HL-60 (cell line): Measurements from ENCODE around the gene RTP5.
"Not testable (repeated sequence)": the region's sequence is repeated elsewhere in the genome, so short reads cannot be mapped to it uniquely, and the experiment has no call there.

Source experiments
- DNase-seq, 2 experiments: peaks; one replicate each; pipeline ENCODE4 v3.0.0-alpha.2; 2010 to 2020; ENCODE audit warnings: low read depth in 1 of 2, low spot score in 1 of 2
- H3K27ac ChIP-seq: fragments of 250-450 bp; sonication (Bioruptor Pico); replicated peaks from 2 replicates; pipeline ENCODE4 v1.5.1; 2020; ENCODE audit warnings: mild to moderate bottlenecking, moderate library complexity
- H3K27me3 ChIP-seq: fragments of 250-450 bp; sonication (Bioruptor Pico); 2 replicates; pipeline ENCODE4 v1.5.1; 2021; ENCODE audit warnings: mild to moderate bottlenecking, moderate library complexity; ENCODE audit not compliant: insufficient read depth, poor library complexity, severe bottlenecking
- H3K4me3 ChIP-seq: replicated peaks from 2 replicates; pipeline ENCODE4 v1.5.1; 2011; ENCODE audit warnings: mild to moderate bottlenecking, control low read depth, low read length; ENCODE audit not compliant: insufficient read depth
- GABPA ChIP-seq: IDR thresholded peaks from 2 replicates; pipeline ENCODE4 v1.6.1; 2012; ENCODE audit warnings: low read depth
- POLR2AphosphoS5 ChIP-seq: IDR thresholded peaks from 2 replicates; pipeline ENCODE4 v1.6.1; 2012; ENCODE audit warnings: low read depth
- SPI1 ChIP-seq: IDR thresholded peaks from 2 replicates; pipeline ENCODE4 v1.6.1; 2012; ENCODE audit warnings: low read depth, mild to moderate bottlenecking, borderline replicate concordance
- TF ChIP-seq, protein P1 (sequence below): IDR thresholded peaks from one replicate; pipeline ENCODE4 v1.5.1; 2011; ENCODE audit warnings: low read length, control low read depth, inconsistent platforms; ENCODE audit not compliant: insufficient read depth
- TF ChIP-seq, protein P2 (sequence below): IDR thresholded peaks from 2 replicates; pipeline ENCODE4 v1.6.1; 2012; ENCODE audit warnings: low read depth; ENCODE audit not compliant: insufficient replicate concordance

The RTP5 gene

DNA sequence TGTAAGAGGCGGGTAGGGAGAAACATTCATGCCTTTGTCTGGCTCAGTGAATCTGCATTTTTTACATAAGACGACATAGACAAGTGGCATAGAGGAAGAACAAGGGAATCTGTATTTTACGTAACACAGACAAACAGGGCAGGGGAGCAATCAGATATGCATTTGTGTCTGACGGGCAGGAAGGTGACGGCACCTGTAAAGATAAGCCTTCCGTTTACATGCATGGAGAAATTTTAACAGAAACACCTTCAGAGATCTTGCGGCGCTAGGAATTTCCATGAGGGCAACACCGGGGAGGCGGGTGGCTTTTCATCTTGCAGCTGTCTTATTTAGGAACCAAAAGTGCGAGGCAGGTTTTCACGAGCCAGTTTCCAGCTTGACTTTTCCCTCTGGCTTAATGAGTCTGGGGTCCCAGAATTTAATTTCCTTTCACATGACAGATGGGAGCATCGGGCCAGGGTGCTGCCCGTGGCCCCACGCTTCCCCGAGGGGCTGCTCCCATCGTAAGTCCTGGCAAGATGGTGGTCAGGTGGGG lies 42.6 kb downstream of the RTP5 start:
- no peak for DNase-seq
- Histone ChIP-seq H3K27me3 (no peaks in the 10 kb centered on the region), H3K4me3 (no peak overlapping the region), H3K27ac (no peak overlapping the region)
- TF ChIP-seq, protein P1, sequence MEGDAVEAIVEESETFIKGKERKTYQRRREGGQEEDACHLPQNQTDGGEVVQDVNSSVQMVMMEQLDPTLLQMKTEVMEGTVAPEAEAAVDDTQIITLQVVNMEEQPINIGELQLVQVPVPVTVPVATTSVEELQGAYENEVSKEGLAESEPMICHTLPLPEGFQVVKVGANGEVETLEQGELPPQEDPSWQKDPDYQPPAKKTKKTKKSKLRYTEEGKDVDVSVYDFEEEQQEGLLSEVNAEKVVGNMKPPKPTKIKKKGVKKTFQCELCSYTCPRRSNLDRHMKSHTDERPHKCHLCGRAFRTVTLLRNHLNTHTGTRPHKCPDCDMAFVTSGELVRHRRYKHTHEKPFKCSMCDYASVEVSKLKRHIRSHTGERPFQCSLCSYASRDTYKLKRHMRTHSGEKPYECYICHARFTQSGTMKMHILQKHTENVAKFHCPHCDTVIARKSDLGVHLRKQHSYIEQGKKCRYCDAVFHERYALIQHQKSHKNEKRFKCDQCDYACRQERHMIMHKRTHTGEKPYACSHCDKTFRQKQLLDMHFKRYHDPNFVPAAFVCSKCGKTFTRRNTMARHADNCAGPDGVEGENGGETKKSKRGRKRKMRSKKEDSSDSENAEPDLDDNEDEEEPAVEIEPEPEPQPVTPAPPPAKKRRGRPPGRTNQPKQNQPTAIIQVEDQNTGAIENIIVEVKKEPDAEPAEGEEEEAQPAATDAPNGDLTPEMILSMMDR, result no peak
- TF ChIP-seq POLR2AphosphoS5, result no peak

DNA sequence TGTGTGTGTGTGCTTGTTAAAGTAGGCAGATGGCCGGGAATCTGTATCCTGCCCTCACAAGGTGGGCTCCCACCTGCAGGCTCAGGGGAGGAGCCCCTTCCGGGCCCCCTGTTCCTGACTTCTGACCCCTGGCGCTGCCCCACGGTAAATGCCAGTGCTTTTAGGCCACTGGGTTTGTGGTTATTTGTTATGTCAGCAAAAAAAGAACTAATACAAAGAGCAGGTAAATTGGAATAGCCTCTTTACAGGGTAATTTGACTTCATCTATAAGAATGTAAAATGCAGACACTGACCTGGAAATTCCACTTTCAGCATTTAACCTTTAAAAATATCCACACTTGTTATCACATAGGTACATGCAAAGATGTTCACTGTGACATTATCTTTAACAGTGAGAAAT lies 44.2 kb downstream of the RTP5 start:
- no peaks in the 10 kb centered on the region for H3K27me3 ChIP-seq
- TF ChIP-seq GABPA (no peak), SPI1 (no peak)
- TF ChIP-seq, protein P2, sequence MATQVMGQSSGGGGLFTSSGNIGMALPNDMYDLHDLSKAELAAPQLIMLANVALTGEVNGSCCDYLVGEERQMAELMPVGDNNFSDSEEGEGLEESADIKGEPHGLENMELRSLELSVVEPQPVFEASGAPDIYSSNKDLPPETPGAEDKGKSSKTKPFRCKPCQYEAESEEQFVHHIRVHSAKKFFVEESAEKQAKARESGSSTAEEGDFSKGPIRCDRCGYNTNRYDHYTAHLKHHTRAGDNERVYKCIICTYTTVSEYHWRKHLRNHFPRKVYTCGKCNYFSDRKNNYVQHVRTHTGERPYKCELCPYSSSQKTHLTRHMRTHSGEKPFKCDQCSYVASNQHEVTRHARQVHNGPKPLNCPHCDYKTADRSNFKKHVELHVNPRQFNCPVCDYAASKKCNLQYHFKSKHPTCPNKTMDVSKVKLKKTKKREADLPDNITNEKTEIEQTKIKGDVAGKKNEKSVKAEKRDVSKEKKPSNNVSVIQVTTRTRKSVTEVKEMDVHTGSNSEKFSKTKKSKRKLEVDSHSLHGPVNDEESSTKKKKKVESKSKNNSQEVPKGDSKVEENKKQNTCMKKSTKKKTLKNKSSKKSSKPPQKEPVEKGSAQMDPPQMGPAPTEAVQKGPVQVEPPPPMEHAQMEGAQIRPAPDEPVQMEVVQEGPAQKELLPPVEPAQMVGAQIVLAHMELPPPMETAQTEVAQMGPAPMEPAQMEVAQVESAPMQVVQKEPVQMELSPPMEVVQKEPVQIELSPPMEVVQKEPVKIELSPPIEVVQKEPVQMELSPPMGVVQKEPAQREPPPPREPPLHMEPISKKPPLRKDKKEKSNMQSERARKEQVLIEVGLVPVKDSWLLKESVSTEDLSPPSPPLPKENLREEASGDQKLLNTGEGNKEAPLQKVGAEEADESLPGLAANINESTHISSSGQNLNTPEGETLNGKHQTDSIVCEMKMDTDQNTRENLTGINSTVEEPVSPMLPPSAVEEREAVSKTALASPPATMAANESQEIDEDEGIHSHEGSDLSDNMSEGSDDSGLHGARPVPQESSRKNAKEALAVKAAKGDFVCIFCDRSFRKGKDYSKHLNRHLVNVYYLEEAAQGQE, result no peak
- H3K27ac ChIP-seq, result no peak overlapping the region
- no peak for DNase-seq
- H3K4me3 ChIP-seq, result no peak overlapping the region

DNA sequence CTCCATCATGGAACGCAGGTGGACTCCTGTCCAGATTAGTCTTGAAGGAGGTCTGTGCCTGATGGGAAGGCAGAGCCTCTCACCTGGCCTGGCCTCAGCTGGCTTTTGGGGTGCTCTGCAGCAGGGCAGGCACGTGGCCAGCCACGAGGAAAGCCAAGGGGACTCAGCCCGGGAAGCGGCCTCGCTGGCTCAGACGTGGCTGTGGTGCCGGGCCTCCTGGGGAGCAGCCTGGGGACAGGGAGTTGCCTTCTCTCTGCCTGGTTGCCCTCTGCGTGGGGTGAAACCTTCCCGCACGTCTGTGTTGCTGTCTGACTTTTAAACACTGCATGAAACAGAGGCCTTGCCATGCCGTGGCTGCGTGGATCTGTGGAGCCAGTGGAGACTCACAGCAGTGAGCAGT lies 45.0 kb downstream of the RTP5 start:
- Histone ChIP-seq H3K27me3 (no peaks in the 10 kb centered on the region), H3K4me3 (no peak overlapping the region), H3K27ac (no peak overlapping the region)
- DNase-seq, result no peak
- TF ChIP-seq POLR2AphosphoS5 (no peak), GABPA (no peak)
- TF ChIP-seq, protein P2, result no peak

DNA sequence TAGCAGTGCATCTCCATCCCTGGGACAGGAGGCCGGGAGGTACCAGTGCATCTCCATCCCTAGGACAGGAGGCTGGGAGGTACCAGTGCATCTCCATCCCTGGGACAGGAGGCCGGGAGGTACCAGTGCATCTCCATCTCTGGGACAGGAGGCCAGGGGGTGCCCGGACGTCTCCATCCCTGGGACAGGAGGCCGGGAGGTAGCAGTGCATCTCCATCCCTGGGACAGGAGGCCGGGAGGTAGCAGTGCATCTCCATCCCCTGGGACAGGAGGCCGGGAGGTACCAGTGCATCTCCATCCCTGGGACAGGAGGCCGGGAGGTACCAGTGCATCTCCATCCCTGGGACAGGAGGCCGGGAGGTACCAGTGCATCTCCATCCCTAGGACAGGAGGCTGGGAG lies 52.1 kb downstream of the RTP5 start:
- H3K27me3 ChIP-seq, H3K27ac ChIP-seq, H3K4me3 ChIP-seq, DNase-seq: not testable (repeated sequence)

DNA sequence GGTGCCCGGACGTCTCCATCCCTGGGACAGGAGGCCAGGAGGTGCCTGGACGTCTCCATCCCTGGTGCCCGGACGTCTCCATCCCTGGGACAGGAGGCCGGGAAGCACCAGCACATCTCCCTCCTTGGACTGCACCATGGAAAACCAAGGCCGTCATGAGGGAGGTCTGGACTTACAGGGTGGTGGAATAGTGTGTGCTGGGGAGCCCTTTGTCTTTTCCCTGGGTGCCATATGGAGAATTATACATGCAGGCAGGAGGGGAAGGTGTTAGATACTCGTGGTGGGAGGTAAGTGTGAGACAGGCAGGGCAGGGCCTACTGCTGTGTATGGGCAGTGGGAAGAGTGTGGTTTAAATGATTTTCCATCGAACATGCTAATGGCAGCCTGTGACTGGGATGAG lies 52.9 kb downstream of the RTP5 start:
- no peak for DNase-seq
- Histone ChIP-seq H3K4me3 (no peak overlapping the region), H3K27me3 (no peaks in the 10 kb centered on the region), H3K27ac (no peak overlapping the region)
- TF ChIP-seq, protein P2, result no peak
- TF ChIP-seq GABPA, result no peak
- no peak for TF ChIP-seq POLR2AphosphoS5
- TF ChIP-seq, protein P1, result no peak
- TF ChIP-seq SPI1, result no peak

DNA sequence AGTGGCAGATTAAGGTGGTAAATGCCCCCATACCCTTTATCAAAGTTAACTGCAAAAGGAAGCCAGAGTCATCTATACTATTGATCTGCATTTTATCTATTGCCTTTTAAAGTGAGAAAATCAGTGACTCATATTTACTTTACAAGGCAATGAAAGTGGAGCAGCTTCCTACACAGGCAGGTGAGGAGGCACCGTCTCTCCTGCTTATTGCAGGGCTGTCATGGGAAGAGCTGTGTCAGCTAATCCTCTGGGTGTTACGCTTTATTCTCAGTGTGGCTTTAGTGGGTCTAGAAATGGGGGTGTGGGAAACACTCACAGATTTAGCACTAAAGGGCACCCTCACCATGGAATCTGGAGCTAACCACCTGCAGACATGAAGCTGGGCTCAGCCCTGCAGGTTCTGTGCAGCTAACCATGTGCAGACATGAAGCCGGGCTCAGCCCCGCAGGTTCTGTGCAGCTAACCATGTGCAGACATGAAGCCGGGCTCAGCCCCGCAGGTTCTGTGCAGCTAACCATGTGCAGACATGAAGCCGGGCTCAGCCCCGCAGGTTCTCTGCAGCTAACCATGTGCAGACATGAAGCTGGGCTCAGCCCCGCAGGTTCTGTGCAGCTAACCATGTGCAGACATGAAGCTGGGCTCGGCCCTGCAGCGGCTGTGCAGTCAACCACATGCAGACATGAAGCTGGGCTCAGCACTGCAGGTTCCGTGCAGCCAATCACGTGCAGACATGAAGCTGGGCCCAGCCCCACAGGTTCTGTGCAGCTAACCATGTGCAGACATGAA lies 53.5 kb downstream of the RTP5 start:
- H3K27ac ChIP-seq, H3K4me3 ChIP-seq, DNase-seq, H3K27me3 ChIP-seq: not testable (repeated sequence)
